ENCODE measurements around the gene EML1. TPM values are rescaled to one million over a fixed set of nuclear protein-coding genes. Genes with fewer than 3 reads are reported as not detected.

The EML1 gene
- total RNA-seq, 1 experiment from 2014 or later = 16.1 TPM

- no peak for ATAC-seq
- no peaks in the 10 kb centered on the region; the same call in 1 of the 2 replicates for H3K27me3 Mint-ChIP-seq (ENCODE audit: low read depth)
- no peak overlapping the region for H3K4me3 Mint-ChIP-seq
- DNase-seq (ENCODE audit: low spot score) = no peak
- H3K9me3 Mint-ChIP-seq = no peaks in the 10 kb centered on the region
- H3K36me3 Mint-ChIP-seq = no peaks in the 10 kb centered on the region
- H3K4me1 Mint-ChIP-seq = peaks cover 31% of the 10 kb centered on the region
- TF ChIP-seq ZNF232 (CRISPR knock-in tag; IDR thresholded peaks at IDR 0.05) (no peak), ZNF317 (CRISPR knock-in tag; IDR thresholded peaks at IDR 0.05; ENCODE audit: borderline replicate concordance, low read depth) (no peak), MAX (CRISPR knock-in tag; IDR thresholded peaks at IDR 0.05) (no peak), ZSCAN18 (CRISPR knock-in tag; IDR thresholded peaks at IDR 0.05) (no peak), NR3C1 (CRISPR knock-in tag; conservative IDR thresholded peaks at IDR 0.05; ENCODE audit: low read depth) (no peak), IRF2 (CRISPR knock-in tag; IDR thresholded peaks at IDR 0.05; ENCODE audit: borderline replicate concordance, low read depth) (no peak), KAT7 (CRISPR knock-in tag; IDR thresholded peaks at IDR 0.05; ENCODE audit: borderline replicate concordance) (no peak), ZMAT4 (CRISPR knock-in tag; IDR thresholded peaks at IDR 0.05) (no peak), TCF7 (CRISPR knock-in tag; IDR thresholded peaks at IDR 0.05; ENCODE audit: low read depth) (no peak), ZNF425 (CRISPR knock-in tag; conservative IDR thresholded peaks at IDR 0.05) (no peak), TP53 (CRISPR knock-in tag; IDR thresholded peaks at IDR 0.05) (no peak), NFE2L1 (CRISPR knock-in tag; IDR thresholded peaks at IDR 0.05) (no peak), ZNF512 (CRISPR knock-in tag; IDR thresholded peaks at IDR 0.05; ENCODE audit: borderline replicate concordance) (no peak), ZNF121 (CRISPR knock-in tag; IDR thresholded peaks at IDR 0.05) (no peak), HMGXB4 (CRISPR knock-in tag; IDR thresholded peaks at IDR 0.05) (no peak), OVOL2 (CRISPR knock-in tag; IDR thresholded peaks at IDR 0.05; ENCODE audit: borderline replicate concordance) (no peak), NFATC4 (CRISPR knock-in tag; IDR thresholded peaks at IDR 0.05) (no peak), ZNF416 (CRISPR knock-in tag; IDR thresholded peaks at IDR 0.05) (no peak)
- CTCF ChIA-PET = interaction anchor here (0.9 to 1.3 kb wide), 2 partner anchors 11 to 17 kb away, joined by 3 read pairs; no protein-coding TSS in a partner anchor
- H3K27ac Mint-ChIP-seq = no peak overlapping the region
- POLR2A ChIA-PET = no interaction called here
Measured at GRCh38 chr14:99755629-99756603, 37.3 kb upstream of the EML1 start.

Data from WTC11 (cell line).